CD4-positive, CD25-positive, alpha-beta regulatory T cell (primary cell): ENCODE results near the gene JPH2. TPM values are rescaled to one million over a fixed set of nuclear protein-coding genes. Genes with fewer than 3 reads are reported as not detected.
A peak's percentile ranks its signal among the peaks of the same experiment; 100 is the strongest.
"Not testable (repeated sequence)": the region's sequence is repeated elsewhere in the genome, so short reads cannot be mapped to it uniquely, and the experiment has no call there.

Source experiments
- ATAC-seq, 2 donors: fragments of 150-1000 bp; cut with Tn5 transposase; one replicate each; pipeline ENCODE4 v1.10.0; 2021; ENCODE audit warnings: low read depth in 2 of 2, moderate number of reproducible peaks in 2 of 2, moderate library complexity in 1 of 2
- DNase-seq, 3 donors: peaks; one replicate each; pipeline versions ENCODE4 v3.0.0 to v3.0.0-alpha.2; 2012 to 2022; ENCODE audit warnings: mixed read lengths in 1 of 3
- H3K27ac ChIP-seq: one replicate; pipeline ENCODE4 v1.7.0; 2013; ENCODE audit warnings: mild to moderate bottlenecking, low read length; ENCODE audit not compliant: insufficient read depth, poor library complexity, severe bottlenecking
- H3K27me3 ChIP-seq: one replicate; pipeline ENCODE4 v1.7.0; 2013; ENCODE audit warnings: low read length; ENCODE audit not compliant: control insufficient read depth, insufficient read depth
- H3K36me3 ChIP-seq: one replicate; pipeline ENCODE4 v1.7.0; 2013; ENCODE audit warnings: mild to moderate bottlenecking, low read length, moderate library complexity; ENCODE audit not compliant: control insufficient read depth, insufficient read depth
- H3K4me1 ChIP-seq: 2 replicates; pipeline ENCODE4 v1.7.0; 2013; ENCODE audit warnings: mild to moderate bottlenecking, low read length; ENCODE audit not compliant: insufficient read depth, control insufficient read depth, poor library complexity, severe bottlenecking
- H3K4me3 ChIP-seq: one replicate; pipeline ENCODE4 v1.7.0; 2013; ENCODE audit warnings: low read depth, mild to moderate bottlenecking, low read length, moderate library complexity
- H3K9me3 ChIP-seq, 2 experiments: 1 replicate in 1 of 2; 2 replicates in 1 of 2; pipeline ENCODE4 v1.7.0; 2013; ENCODE audit warnings: low read length in 2 of 2, mild to moderate bottlenecking in 1 of 2, moderate library complexity in 1 of 2; ENCODE audit not compliant: control insufficient read depth in 2 of 2
- H3K27ac Mint-ChIP-seq, 3 donors: one replicate each; pipeline ENCODE4 v1.8.0; 2020 to 2022; ENCODE audit warnings: mild to moderate bottlenecking in 3 of 3, mixed read lengths in 3 of 3, moderate library complexity in 2 of 3
- H3K27me3 Mint-ChIP-seq: one replicate; pipeline ENCODE4 v1.8.0; 2022; ENCODE audit warnings: mild to moderate bottlenecking, mixed read lengths
- H3K36me3 Mint-ChIP-seq: one replicate; pipeline ENCODE4 v1.8.0; 2020; ENCODE audit warnings: mixed read lengths
- H3K4me1 Mint-ChIP-seq, 4 donors: one replicate each; pipeline ENCODE4 v1.8.0; 2020 to 2022; ENCODE audit warnings: mixed read lengths in 4 of 4, mild to moderate bottlenecking in 1 of 4
- H3K4me3 Mint-ChIP-seq, 4 donors: one replicate each; pipeline ENCODE4 v1.8.0; 2020 to 2022; ENCODE audit warnings: mild to moderate bottlenecking in 4 of 4, mixed read lengths in 4 of 4, moderate library complexity in 3 of 4
- H3K9me3 Mint-ChIP-seq, 7 donors: one replicate each; pipeline ENCODE4 v1.8.0; 2020 to 2022; ENCODE audit warnings: mixed read lengths in 7 of 7, mild to moderate bottlenecking in 3 of 7, moderate library complexity in 2 of 7
- polyA plus RNA-seq, 4 donors: library from polyadenylated mRNA; unstranded; fragments of 300-500 nt; fragmentation: Illumina TruSeq; gene quantifications; one replicate each; pipeline ENCODE4 v1.2.3, GENCODE V29; 2021
- total RNA-seq: library from RNA; stranded (reverse); gene quantifications from one replicate; pipeline ENCODE4 v1.2.3, GENCODE V29; 2022

JPH2 gene
- total and polyA plus RNA-seq, 5 donors from 2014 or later = not detected

- H3K4me1 ChIP-seq = no peaks in the 10 kb centered on the region
- no peaks in the 10 kb centered on the region for H3K9me3 ChIP-seq
- DNase-seq (no peak), ATAC-seq (no peak)
- peaks cover 0 to 7% (median 4%) of the 10 kb centered on the region in 4 donors for H3K4me1 Mint-ChIP-seq
- no peak overlapping the region for H3K4me3 ChIP-seq
- no peaks in the 10 kb centered on the region for H3K9me3 Mint-ChIP-seq
- H3K27ac Mint-ChIP-seq = peak overlapping the region in 1 of 3 donors; percentile 50
- peaks cover 3% of the 10 kb centered on the region for H3K27me3 ChIP-seq
- peaks cover 18% of the 10 kb centered on the region for H3K36me3 Mint-ChIP-seq
- no peak overlapping the region for H3K4me3 Mint-ChIP-seq
- peaks cover 10% of the 10 kb centered on the region for H3K27me3 Mint-ChIP-seq
- H3K36me3 ChIP-seq = peaks cover 26% of the 10 kb centered on the region
- no peak overlapping the region for H3K27ac ChIP-seq
Measured at GRCh38 chr20:44193801-44194200, 6.8 kb upstream of the JPH2 start.

DNA sequence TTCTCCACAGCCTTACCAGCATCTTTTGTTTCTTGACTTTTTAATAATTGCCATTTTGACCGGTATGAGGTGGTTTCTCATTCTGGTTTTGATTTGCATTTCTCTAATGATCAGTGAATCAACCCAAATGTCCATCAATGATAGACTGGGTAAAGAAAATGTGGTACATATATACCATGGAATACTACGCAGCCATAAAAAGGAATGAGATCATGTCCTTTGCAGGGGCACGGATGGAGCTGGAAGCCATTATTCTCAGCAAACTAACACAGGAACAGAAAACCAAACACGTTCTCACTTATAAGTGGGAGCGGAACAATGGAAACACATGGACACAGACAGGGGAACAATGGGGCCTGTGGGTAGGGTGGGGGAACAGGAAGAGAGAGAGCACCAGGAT lies 4.7 kb upstream of the JPH2 start:
- not testable (repeated sequence) for H3K36me3 ChIP-seq, H3K9me3 Mint-ChIP-seq, H3K4me1 ChIP-seq, H3K27ac ChIP-seq, H3K36me3 Mint-ChIP-seq, H3K9me3 ChIP-seq, H3K4me3 ChIP-seq, H3K4me1 Mint-ChIP-seq, H3K4me3 Mint-ChIP-seq, DNase-seq, H3K27ac Mint-ChIP-seq, ATAC-seq
- H3K27me3 ChIP-seq = peaks cover 11% of the 10 kb centered on the region
- peaks cover 24% of the 10 kb centered on the region for H3K27me3 Mint-ChIP-seq

DNA sequence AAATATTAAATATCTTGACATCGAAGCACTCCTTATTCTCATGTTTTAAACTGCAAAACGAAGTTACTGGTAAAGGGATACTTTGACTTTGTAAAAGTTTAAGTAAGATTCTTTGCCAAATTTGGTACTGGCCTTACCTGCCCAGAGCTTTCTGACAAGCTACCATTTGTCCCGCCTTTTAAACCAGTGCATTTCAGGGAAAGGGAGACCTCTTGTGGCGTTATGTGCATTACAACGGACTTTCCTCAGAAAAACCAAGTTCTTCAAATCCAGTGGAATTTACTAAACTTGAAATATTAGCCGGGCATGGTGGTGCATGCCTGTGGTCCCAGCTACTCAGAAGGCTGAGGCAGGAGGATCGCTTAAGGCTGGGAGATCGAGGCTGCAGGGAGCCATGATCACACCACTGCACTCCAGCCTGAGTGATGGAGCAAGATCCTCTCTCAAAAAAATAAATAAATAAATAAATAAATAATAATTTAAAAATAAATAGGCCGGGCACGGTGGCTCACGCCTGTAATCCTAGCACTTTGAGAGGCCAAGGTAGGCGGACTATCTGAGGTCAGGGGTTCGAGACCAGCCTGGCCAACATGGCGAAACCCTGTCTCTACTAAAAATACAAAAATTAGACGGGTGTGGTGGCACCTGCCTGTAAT lies 3.3 kb upstream of the JPH2 start:
- H3K4me1 ChIP-seq, H3K27ac ChIP-seq, H3K4me3 Mint-ChIP-seq, H3K36me3 ChIP-seq, H3K9me3 ChIP-seq, H3K36me3 Mint-ChIP-seq, H3K27ac Mint-ChIP-seq, H3K4me1 Mint-ChIP-seq, H3K4me3 ChIP-seq, H3K9me3 Mint-ChIP-seq: not testable (repeated sequence)
- H3K27me3 ChIP-seq = peaks cover 21% of the 10 kb centered on the region
- DNase-seq (peak; percentile 20 to 75 (median 52)), ATAC-seq (peak; percentile 37 to 39)
- H3K27me3 Mint-ChIP-seq = peaks cover 37% of the 10 kb centered on the region

GRCh38 chr20:44188752-44189151 lies 1.8 kb upstream of the JPH2 start:
- no peak overlapping the region for H3K27ac Mint-ChIP-seq
- no peak overlapping the region for H3K4me3 Mint-ChIP-seq
- H3K36me3 Mint-ChIP-seq = no peaks in the 10 kb centered on the region
- peaks cover 0 to 6% (median 2%) of the 10 kb centered on the region in 4 donors for H3K4me1 Mint-ChIP-seq
- peaks cover 47% of the 10 kb centered on the region for H3K27me3 Mint-ChIP-seq
- H3K9me3 ChIP-seq = no peaks in the 10 kb centered on the region
- ATAC-seq = no peak
- no peak for DNase-seq
- no peak overlapping the region for H3K27ac ChIP-seq
- H3K4me1 ChIP-seq = peaks cover 7% of the 10 kb centered on the region
- no peak overlapping the region for H3K4me3 ChIP-seq
- peaks cover 0 to 2% (median 0%) of the 10 kb centered on the region in 7 donors for H3K9me3 Mint-ChIP-seq
- no peaks in the 10 kb centered on the region for H3K36me3 ChIP-seq
- H3K27me3 ChIP-seq = peaks cover 21% of the 10 kb centered on the region

DNA sequence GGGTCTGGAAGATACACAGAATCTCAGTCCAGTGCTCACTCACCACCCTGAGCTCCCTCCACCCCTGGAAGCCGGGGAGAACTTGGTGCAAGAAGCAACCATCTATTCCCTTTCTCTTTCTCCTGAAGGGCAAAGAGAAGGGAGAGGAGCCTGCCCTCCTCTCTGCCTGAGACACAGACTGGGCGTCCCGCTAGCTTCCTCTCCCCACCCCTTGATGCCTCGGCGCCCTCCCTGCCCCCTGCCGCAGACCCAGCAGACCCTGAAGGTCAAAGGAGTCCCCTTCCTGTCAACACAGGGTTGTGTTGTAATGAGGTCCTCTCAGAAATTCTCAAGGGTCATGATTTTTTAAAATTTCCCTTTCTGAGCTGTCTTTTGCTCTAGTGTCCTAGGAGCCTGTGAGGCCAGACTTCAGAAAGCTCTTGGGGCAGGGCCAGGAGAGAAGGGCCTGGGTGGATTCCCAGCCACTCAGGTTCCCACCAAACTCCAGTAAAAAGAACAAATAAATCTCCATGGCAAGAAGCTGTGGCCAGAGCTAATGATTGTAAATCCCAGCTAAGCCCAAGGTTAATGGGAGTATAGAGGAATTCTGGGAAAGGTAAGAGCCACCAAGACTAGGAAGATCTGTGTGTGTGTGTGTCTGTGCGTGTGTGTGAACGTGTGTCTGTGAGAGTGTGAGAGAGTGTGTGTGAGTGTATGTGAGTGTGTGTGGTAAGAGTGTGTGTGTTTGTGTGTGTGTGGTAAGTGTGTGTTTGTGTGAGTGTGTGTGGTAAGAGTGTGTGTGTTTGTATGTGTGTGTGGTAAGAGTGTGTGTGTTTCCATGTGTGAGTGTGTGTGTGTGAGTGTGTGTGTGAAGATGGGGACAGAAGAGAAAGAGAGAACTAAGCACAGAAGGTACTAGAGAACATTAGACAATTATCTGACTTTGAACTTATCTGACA lies 1.1 kb upstream of the JPH2 start:
- Mint-ChIP-seq H3K4me1 (peaks cover 0 to 6% (median 2%) of the 10 kb centered on the region in 4 donors), H3K4me3 (no peak overlapping the region), H3K27me3 (peaks cover 47% of the 10 kb centered on the region), H3K36me3 (no peaks in the 10 kb centered on the region), H3K9me3 (peaks cover 0 to 2% (median 0%) of the 10 kb centered on the region in 7 donors), H3K27ac (no peak overlapping the region)
- peaks cover 21% of the 10 kb centered on the region for H3K27me3 ChIP-seq
- ATAC-seq (no peak), DNase-seq (no peak)
- H3K9me3 ChIP-seq = no peaks in the 10 kb centered on the region
- H3K27ac ChIP-seq = no peak overlapping the region
- H3K4me1 ChIP-seq = peaks cover 7% of the 10 kb centered on the region
- no peaks in the 10 kb centered on the region for H3K36me3 ChIP-seq
- no peak overlapping the region for H3K4me3 ChIP-seq

DNA sequence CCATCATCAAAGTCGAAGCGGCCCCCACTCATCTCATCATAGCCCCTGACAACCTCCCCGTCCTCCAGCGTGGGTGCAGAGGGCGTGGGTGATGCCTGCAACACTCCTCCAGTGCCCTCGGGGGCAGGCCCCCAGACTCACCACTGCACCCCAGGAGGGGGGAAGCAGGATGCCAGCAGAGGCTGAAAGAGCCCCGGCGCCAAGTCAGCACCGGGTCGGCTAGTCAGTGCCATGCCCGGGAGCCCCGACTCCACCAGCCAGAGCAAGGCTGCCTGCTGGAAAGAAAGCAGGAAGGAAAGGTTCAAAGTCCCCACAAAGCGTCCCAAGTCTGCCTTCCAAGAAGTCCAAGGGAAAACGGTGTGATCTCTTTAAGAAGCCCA lies 324 bp downstream of the JPH2 start:
- no peak for ATAC-seq
- no peaks in the 10 kb centered on the region for H3K9me3 ChIP-seq
- DNase-seq = no peak
- no peak overlapping the region for H3K27ac ChIP-seq
- H3K4me3 ChIP-seq = no peak overlapping the region
- H3K27me3 ChIP-seq = peaks cover 21% of the 10 kb centered on the region
- H3K36me3 Mint-ChIP-seq = no peaks in the 10 kb centered on the region
- H3K27ac Mint-ChIP-seq = no peak overlapping the region
- H3K36me3 ChIP-seq = no peaks in the 10 kb centered on the region
- no peak overlapping the region for H3K4me3 Mint-ChIP-seq
- H3K4me1 Mint-ChIP-seq = peaks cover 0 to 6% (median 2%) of the 10 kb centered on the region in 4 donors
- peaks cover 0 to 2% (median 0%) of the 10 kb centered on the region in 7 donors for H3K9me3 Mint-ChIP-seq
- peaks cover 57% of the 10 kb centered on the region for H3K27me3 Mint-ChIP-seq
- peaks cover 7% of the 10 kb centered on the region for H3K4me1 ChIP-seq

GRCh38 chr20:44186201-44186600 lies 787 bp downstream of the JPH2 start:
- Histone ChIP-seq H3K27me3 (peaks cover 21% of the 10 kb centered on the region), H3K36me3 (no peaks in the 10 kb centered on the region), H3K9me3 (no peaks in the 10 kb centered on the region), H3K27ac (no peak overlapping the region), H3K4me3 (no peak overlapping the region), H3K4me1 (peaks cover 7% of the 10 kb centered on the region)
- Mint-ChIP-seq H3K27ac (no peak overlapping the region), H3K4me1 (peaks cover 0 to 6% (median 2%) of the 10 kb centered on the region in 4 donors), H3K36me3 (no peaks in the 10 kb centered on the region), H3K27me3 (peaks cover 61% of the 10 kb centered on the region), H3K9me3 (peaks cover 0 to 2% (median 0%) of the 10 kb centered on the region in 7 donors), H3K4me3 (peak overlapping the region in 1 of 4 donors; percentile 1)
- DNase-seq (no peak), ATAC-seq (no peak)
